A549 (cell line): Measurements from ENCODE around the gene ERFL.

Experiments used
- CEBPB ChIP-seq, 2 experiments: fragments of >200 bp in 1 of 2; sonication (Bioruptor Twin) in 1 of 2; formaldehyde crosslinking in 1 of 2; IDR thresholded peaks; 2 replicates each; pipeline ENCODE4 v1.6.1; 2012 to 2016
- CTCF ChIP-seq: fragments of >200 bp; sonication (Bioruptor Twin); formaldehyde crosslinking; IDR thresholded peaks from 3 replicates; pipeline ENCODE4 v1.5.1; 2016
- ESRRA ChIP-seq: fragments of 150-350 bp; IDR thresholded peaks from 2 replicates; pipeline ENCODE4 v1.6.1; 2014; ENCODE audit warnings: mild to moderate bottlenecking, low read length, borderline replicate concordance
- HDAC2 ChIP-seq: fragments of 200-600 bp; sonication (generic); IDR thresholded peaks from 2 replicates; pipeline ENCODE4 v1.6.1; 2016
- HES2 ChIP-seq: fragments of >200 bp; sonication (Bioruptor Twin); formaldehyde crosslinking; IDR thresholded peaks from 2 replicates; pipeline ENCODE4 v1.6.1; 2016
- HMGXB4 ChIP-seq: fragments of 250-450 bp; sonication (Bioruptor Pico); IDR thresholded peaks from 2 replicates; pipeline ENCODE4 v1.5.0; 2021; ENCODE audit warnings: mild to moderate bottlenecking, moderate library complexity, borderline replicate concordance
- HOXA7 ChIP-seq: fragments of 250-450 bp; sonication (Bioruptor Pico); IDR thresholded peaks from 2 replicates; pipeline ENCODE4 v1.5.0; 2020; ENCODE audit warnings: mild to moderate bottlenecking, moderate library complexity
- PBX3 ChIP-seq: IDR thresholded peaks from 2 replicates; pipeline ENCODE4 v1.6.1; 2012
- POLR2A ChIP-seq: IDR thresholded peaks from 2 replicates; pipeline ENCODE4 v1.6.1; 2012; ENCODE audit warnings: mild to moderate bottlenecking, low read length
- RAD21 ChIP-seq, 2 experiments: fragments of >200 bp in 1 of 2; sonication (Bioruptor Twin) in 1 of 2; formaldehyde crosslinking in 1 of 2; IDR thresholded peaks in 1 of 2; conservative IDR thresholded peaks in 1 of 2; 2 replicates in 1 of 2; 3 replicates in 1 of 2; pipeline ENCODE4 v1.6.1; 2012 to 2018; ENCODE audit warnings: inconsistent platforms in 1 of 2
- RCOR1 ChIP-seq: fragments of 150-350 bp; IDR thresholded peaks from 2 replicates; pipeline ENCODE4 v1.6.1; 2014; ENCODE audit warnings: antibody characterized with exemption, low read length, low read depth
- RNF2 ChIP-seq: fragments of 200-600 bp; sonication (generic); IDR thresholded peaks from 2 replicates; pipeline ENCODE4 v1.6.1; 2016; ENCODE audit warnings: low read depth, mild to moderate bottlenecking, antibody characterized with exemption, moderate library complexity, borderline replicate concordance
- USF2 ChIP-seq: fragments of 450-650 bp; IDR thresholded peaks from 2 replicates; pipeline ENCODE4 v1.6.1; 2014; ENCODE audit warnings: antibody characterized with exemption
- ZFP36 ChIP-seq: fragments of 450-650 bp; IDR thresholded peaks from 2 replicates; pipeline ENCODE4 v1.6.1; 2014; ENCODE audit warnings: borderline replicate concordance; ENCODE audit not compliant: partially characterized antibody

- TF ChIP-seq POLR2A (no peak), CEBPB (IDR thresholded peaks at IDR 0.05) (no peak), PBX3 (no peak), HMGXB4 (CRISPR knock-in tag) (no peak), CTCF (0 out of 3 replicates have a peak, but pooled peaks have one; percentile 21), HOXA7 (CRISPR knock-in tag) (no peak), RNF2 (no peak), ESRRA (no peak), HDAC2 (no peak), HES2 (no peak), RCOR1 (no peak), RAD21 (conservative IDR thresholded peaks at IDR 0.05 in 1 of 2, IDR thresholded peaks at IDR 0.05 in 1 of 2) (no peak), ZFP36 (no peak), USF2 (no peak)
Observed at GRCh38 chr19:41928221-41928683, at the start of gene ERFL.
